Cardiac atrium fibroblast (primary cell): ENCODE results near the gene RBMY1A1. TPM values are rescaled to one million over a fixed set of nuclear protein-coding genes. Genes with fewer than 3 reads are reported as not detected.

Experiments
- total RNA-seq: library from RNA; depleted of rRNA; stranded (reverse); fragments of >200 nt; gene quantifications from 2 replicates; pipeline ENCODE4 v1.2.3, GENCODE V29; 2015

RBMY1A1 gene
- total RNA-seq: not detected in 2 replicates

DNA sequence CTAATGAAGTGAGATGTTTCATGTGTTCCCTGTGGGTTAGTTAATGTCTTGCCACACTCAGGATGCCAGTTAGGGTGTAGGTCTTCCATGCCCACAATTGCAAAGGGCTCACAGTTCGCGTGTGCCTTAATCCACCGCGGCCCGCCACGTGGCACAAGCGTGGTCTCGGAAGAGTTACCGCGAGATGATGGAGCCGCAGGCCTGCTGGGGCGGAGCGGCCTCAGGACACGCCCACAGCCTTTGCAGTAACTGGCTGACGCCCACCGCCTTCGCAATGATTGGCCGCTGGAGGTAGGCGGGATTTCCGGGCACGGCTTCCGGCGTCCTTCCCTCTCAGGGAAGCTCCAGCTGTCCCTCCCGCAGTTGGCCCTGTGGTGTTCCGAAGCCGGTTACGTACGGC lies at the start of gene RBMY1A1:
Gene RBMY1A1, plus strand, starts transcription at position 301 of the 400 bp plus-strand sequence. CDS start 2,013 bp downstream, outside the sequence.

GRCh38 chrY:21511038-21511437 lies 23.6 kb upstream of the RBMY1A1 start, which contains the start of gene RBMY1B:
Gene RBMY1B (plus strand): TSS chrY:21511338. CDS start chrY:21513351, 2,013 bp downstream.

Other genes starting within 250 kb of the RBMY1A1 start
- gene RBMY1B, start 23.5 kb upstream of the RBMY1A1 start, total RNA-seq: not detected in 2 replicates